Kasumi-1 (cell line): Measurements from ENCODE around the gene CDH4.

Source experiments
- DNase-seq, 2 experiments: peaks; one replicate each; lab custom pipeline; 2025; lab: John Stamatoyannopoulos, UW

The CDH4 gene

GRCh38 chr20:61656198-61656597, 404.1 kb downstream of the CDH4 start:
- no peak for DNase-seq

GRCh38 chr20:61657721-61658377, 405.8 kb downstream of the CDH4 start:
- DNase-seq = no peak

- DNase-seq = no peak
These were observed 406.5 kb downstream of the CDH4 start for GRCh38 chr20:61658563-61658962.

GRCh38 chr20:61659246-61659993, 407.4 kb downstream of the CDH4 start:
- no peak for DNase-seq

- DNase-seq = no peak
These were observed 407.9 kb downstream of the CDH4 start for GRCh38 chr20:61659994-61660346.

- DNase-seq = no peak
These were observed 408.5 kb downstream of the CDH4 start for GRCh38 chr20:61660559-61660958.

- DNase-seq = no peak
These were observed 409.0 kb downstream of the CDH4 start for GRCh38 chr20:61661025-61661424.

- no peak for DNase-seq
These were observed 409.5 kb downstream of the CDH4 start for GRCh38 chr20:61661583-61661982.

- DNase-seq = no peak
These were observed 410.3 kb downstream of the CDH4 start for GRCh38 chr20:61662226-61662967.

GRCh38 chr20:61662968-61663331, 410.9 kb downstream of the CDH4 start:
- no peak for DNase-seq

- DNase-seq = no peak
These were observed 411.7 kb downstream of the CDH4 start for GRCh38 chr20:61663521-61664425.

GRCh38 chr20:61664556-61665320, 412.7 kb downstream of the CDH4 start:
- no peak for DNase-seq

- no peak for DNase-seq
These were observed 413.7 kb downstream of the CDH4 start for GRCh38 chr20:61665528-61666470.

GRCh38 chr20:61666471-61666832, 414.4 kb downstream of the CDH4 start:
- DNase-seq = no peak

- DNase-seq = no peak
These were observed 415.2 kb downstream of the CDH4 start for GRCh38 chr20:61667056-61667792.

- no peak for DNase-seq
These were observed 416.1 kb downstream of the CDH4 start for GRCh38 chr20:61668065-61668650.

- DNase-seq = no peak
These were observed 416.9 kb downstream of the CDH4 start for GRCh38 chr20:61668771-61669503.

GRCh38 chr20:61670274-61670673, 418.2 kb downstream of the CDH4 start:
- no peak for DNase-seq
